Heart left ventricle (tissue), 13 donors: Measurements from ENCODE around the gene FADS6.

Experiments used
- CTCF ChIP-seq, 12 donors: fragments of 200-600 bp; sonication (generic) in 4 of 12; IDR thresholded peaks; one replicate each; pipeline versions ENCODE4 v1.5.0 to v1.8.0; 2018 to 2022; ENCODE audit warnings: antibody characterized with exemption in 12 of 12, mild to moderate bottlenecking in 5 of 12
- POLR2A ChIP-seq, 2 donors: fragments of 450-650 bp; IDR thresholded peaks; one replicate each; pipeline ENCODE4 v1.6.1; 2017; ENCODE audit warnings: antibody characterized with exemption in 2 of 2, mild to moderate bottlenecking in 2 of 2, moderate library complexity in 2 of 2
- donor health status: ischemic (EF 13 %, LVEDD 7.1; RV severe dilation, severe dysfunction).
- donor health status: DM: no; HTN: yes; CAD: no.
- donor health status: DM: no; HTN: no; CAD: no.
- donor health status: ischemic (EF 25% LVEDD 6.9; RV normal size, moderate dysfunction).
- donor health status: ischemic (EF 25% LVEDD 5.7; RV mildly dilated, moderate dysfunction).
- donor health status: ischemic (EF 35%, LVEDD 5.7; RV mildly dilated, moderate dysfunction).
- donor health status: nonischemic (EF 11% LVEDD 7.7; RV severe dilation, severe dysfunction).
- donor health status: DM: yes; HTN: yes; CAD: no.
- donor health status: PGD.
- donor health status: ischemic (EF 29% LVEDD 5.4; RV normal size, mild dysfunction).
- donor health status: nonischemic (EF 23%, LVEDD 6.1; RV moderate dilation, normal function).

DNA sequence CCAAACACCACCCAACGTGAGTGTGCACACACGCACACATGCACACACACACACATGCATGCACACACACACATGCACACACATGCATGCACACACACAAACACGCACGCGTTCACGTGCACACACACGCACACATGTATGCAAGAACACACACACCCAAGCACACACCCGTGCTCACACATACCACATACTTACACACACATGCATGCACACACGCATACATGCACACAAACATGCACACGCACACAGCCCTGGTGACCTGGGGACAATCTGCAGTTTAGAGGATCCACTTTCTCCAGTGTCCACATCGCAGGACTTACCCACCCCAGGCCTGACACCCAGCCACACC lies 23.4 kb upstream of the FADS6 start:
- TF ChIP-seq CTCF (IDR thresholded peaks at IDR 0.05) (no peak), POLR2A (IDR thresholded peaks at IDR 0.05) (no peak)
